ENCODE results near the gene EFS.
A peak's percentile ranks its signal among the peaks of the same experiment; 100 is the strongest.

The EFS gene

GRCh38 chr14:23306412-23307145 is 58.4 kb downstream of the EFS start, which contains the start of gene BCL2L2:
TSS of gene BCL2L2 (plus strand) at chr14:23306833. CDS start at chr14:23307768, 935 bp downstream.
- H3K36me3 Mint-ChIP-seq (ENCODE audit: low read depth), result peaks cover 3% of the 10 kb centered on the region
- H3K27ac Mint-ChIP-seq, result peak within 1 kb of the TSS; percentile 47
- H3K4me3 Mint-ChIP-seq, result peak within 1 kb of the TSS; percentile 76
- peaks cover 21% of the 10 kb centered on the region for H3K4me1 Mint-ChIP-seq (ENCODE audit: low read depth)
- H3K27me3 Mint-ChIP-seq (ENCODE audit: low read depth), result peaks cover 6% of the 10 kb centered on the region
- H3K9me3 Mint-ChIP-seq, result no peaks in the 10 kb centered on the region

Measured in T-helper 1 cell treated with Interleukin-12 subunit alpha and Interleukin-12 subunit beta and Interleukin-4 antibody, amounts not matched to agents 30 μg/mL and 1 μg/mL, for 36 hours (primary cell).